H1 (cell line): Measurements from ENCODE around the gene EMP2. TPM values are rescaled to one million over a fixed set of nuclear protein-coding genes. Genes with fewer than 3 reads are reported as not detected.

Experiments used
- ASH2L ChIP-seq: fragments of 200-600, 300-600 bp; sonication (generic); IDR thresholded peaks from one replicate; pipeline ENCODE4 v1.7.1; 2017; ENCODE audit warnings: low read length
- BACH1 ChIP-seq: IDR thresholded peaks from 2 replicates; pipeline ENCODE4 v1.6.1; 2012; ENCODE audit warnings: low read length, improper control_type of control experiment
- EP300 ChIP-seq, 2 experiments: IDR thresholded peaks; 1 replicate in 1 of 2; 2 replicates in 1 of 2; pipeline ENCODE4 v1.6.1; 2011 to 2012; ENCODE audit warnings: low read depth in 2 of 2, low read length in 2 of 2, mild to moderate bottlenecking in 2 of 2, borderline replicate concordance in 1 of 2, inconsistent platforms in 1 of 2, moderate library complexity in 1 of 2
- HDAC2 ChIP-seq, 2 experiments: fragments of 300-600 bp in 1 of 2; sonication (generic) in 1 of 2; IDR thresholded peaks; 2 replicates each; pipeline ENCODE4 v1.6.1; 2011 to 2012; ENCODE audit warnings: low read depth in 2 of 2, low read length in 2 of 2, mild to moderate bottlenecking in 2 of 2, moderate library complexity in 2 of 2, borderline replicate concordance in 1 of 2, inconsistent platforms in 1 of 2
- RAD21 ChIP-seq, 2 experiments: IDR thresholded peaks in 1 of 2; conservative IDR thresholded peaks in 1 of 2; 2 replicates each; pipeline ENCODE4 v1.6.1; 2011; ENCODE audit warnings: low read depth in 2 of 2, low read length in 2 of 2, improper control_type of control experiment in 1 of 2, inconsistent platforms in 1 of 2, mild to moderate bottlenecking in 1 of 2, moderate library complexity in 1 of 2
- SP4 ChIP-seq: IDR thresholded peaks from 2 replicates; pipeline ENCODE4 v1.6.1; 2012; ENCODE audit warnings: low read length, inconsistent platforms
- TEAD4 ChIP-seq: IDR thresholded peaks from 2 replicates; pipeline ENCODE4 v1.6.1; 2012; ENCODE audit warnings: low read depth, low read length, inconsistent platforms, mixed read lengths
- polyA plus RNA-seq, 7 experiments: library from polyadenylated mRNA; depleted of rRNA in 3 of 7; stranded (reverse) in 5 of 7; unstranded in 2 of 7; fragments of >200 nt in 5 of 7; fragments of 200-250 nt in 2 of 7; gene quantifications; 1 replicate in 5 of 7; 2 replicates in 1 of 7; 4 replicates in 1 of 7; pipeline versions ENCODE4 v1.2.1 to v1.2.3, GENCODE V29; 2011 to 2013; ENCODE audit warnings: missing spikeins in 2 of 7, mixed read lengths in 2 of 7
- total RNA-seq: library from RNA; stranded (reverse); fragmentation: NEBNext Ultra II Directional; extraction: Animal tissue kit (Norgen Biotek cat#: 25700); gene quantifications from 2 replicates; pipeline ENCODE4 v1.2.1, GENCODE V29; 2021
- TF ChIP-seq, protein P1 (sequence below): fragments of 300-600 bp; sonication (generic); IDR thresholded peaks from 2 replicates; pipeline ENCODE4 v1.7.1; 2012; ENCODE audit warnings: low read length, moderate library complexity, mild to moderate bottlenecking, inconsistent platforms; ENCODE audit not compliant: insufficient replicate concordance

Gene EMP2
- total and polyA plus RNA-seq, 2 of the 8 experiments (the other 6 are each of a cell fraction or from before 2014, with no cell fraction given), result 22.6 to 23.3 TPM

DNA sequence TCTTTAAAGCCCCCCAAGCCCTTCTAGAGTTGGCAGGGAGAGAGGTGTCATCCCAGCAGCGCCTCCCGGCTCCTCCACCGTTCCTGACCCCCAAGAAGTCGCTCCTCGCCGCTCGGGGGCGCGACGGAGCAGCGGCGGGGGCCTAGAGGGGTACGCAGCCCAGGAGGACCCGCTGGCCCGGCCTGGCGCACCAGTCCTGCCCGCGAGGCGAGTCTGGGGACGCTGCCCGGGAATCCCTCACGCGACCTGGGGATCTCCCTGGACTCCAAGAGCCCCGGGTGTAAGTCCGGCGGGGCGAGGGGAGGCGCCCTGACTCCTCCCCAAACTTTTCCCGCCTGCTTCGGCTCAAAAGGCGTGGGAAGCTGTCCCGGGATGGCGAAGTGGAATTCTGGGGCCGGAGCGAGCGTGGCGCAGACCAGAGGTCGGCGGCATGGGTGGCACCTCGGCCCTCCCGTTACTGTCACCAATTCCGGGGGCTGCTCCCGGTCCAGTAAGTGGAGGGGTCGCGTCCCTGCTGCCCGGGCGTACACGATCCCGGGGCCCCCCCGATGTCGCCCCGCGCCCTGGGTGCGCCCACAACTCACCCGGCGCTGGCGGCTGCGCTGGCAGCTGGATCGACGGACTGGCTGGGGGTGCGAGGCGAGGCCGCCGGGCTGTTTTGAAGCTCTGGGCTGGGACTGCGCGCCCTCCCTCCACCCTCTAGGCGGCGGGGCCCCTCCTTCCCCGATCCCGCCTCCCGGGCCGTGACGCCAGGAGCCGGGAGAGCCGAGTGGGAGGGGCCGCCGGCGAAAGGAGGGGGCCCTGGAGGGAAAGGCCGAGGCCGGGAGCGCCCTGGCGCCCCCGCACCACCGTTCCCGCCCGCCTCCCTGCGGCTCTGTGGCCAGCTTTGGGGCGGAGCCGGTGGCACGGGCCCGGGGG lies at the start of gene EMP2 (continued):
- TF ChIP-seq, protein P1, sequence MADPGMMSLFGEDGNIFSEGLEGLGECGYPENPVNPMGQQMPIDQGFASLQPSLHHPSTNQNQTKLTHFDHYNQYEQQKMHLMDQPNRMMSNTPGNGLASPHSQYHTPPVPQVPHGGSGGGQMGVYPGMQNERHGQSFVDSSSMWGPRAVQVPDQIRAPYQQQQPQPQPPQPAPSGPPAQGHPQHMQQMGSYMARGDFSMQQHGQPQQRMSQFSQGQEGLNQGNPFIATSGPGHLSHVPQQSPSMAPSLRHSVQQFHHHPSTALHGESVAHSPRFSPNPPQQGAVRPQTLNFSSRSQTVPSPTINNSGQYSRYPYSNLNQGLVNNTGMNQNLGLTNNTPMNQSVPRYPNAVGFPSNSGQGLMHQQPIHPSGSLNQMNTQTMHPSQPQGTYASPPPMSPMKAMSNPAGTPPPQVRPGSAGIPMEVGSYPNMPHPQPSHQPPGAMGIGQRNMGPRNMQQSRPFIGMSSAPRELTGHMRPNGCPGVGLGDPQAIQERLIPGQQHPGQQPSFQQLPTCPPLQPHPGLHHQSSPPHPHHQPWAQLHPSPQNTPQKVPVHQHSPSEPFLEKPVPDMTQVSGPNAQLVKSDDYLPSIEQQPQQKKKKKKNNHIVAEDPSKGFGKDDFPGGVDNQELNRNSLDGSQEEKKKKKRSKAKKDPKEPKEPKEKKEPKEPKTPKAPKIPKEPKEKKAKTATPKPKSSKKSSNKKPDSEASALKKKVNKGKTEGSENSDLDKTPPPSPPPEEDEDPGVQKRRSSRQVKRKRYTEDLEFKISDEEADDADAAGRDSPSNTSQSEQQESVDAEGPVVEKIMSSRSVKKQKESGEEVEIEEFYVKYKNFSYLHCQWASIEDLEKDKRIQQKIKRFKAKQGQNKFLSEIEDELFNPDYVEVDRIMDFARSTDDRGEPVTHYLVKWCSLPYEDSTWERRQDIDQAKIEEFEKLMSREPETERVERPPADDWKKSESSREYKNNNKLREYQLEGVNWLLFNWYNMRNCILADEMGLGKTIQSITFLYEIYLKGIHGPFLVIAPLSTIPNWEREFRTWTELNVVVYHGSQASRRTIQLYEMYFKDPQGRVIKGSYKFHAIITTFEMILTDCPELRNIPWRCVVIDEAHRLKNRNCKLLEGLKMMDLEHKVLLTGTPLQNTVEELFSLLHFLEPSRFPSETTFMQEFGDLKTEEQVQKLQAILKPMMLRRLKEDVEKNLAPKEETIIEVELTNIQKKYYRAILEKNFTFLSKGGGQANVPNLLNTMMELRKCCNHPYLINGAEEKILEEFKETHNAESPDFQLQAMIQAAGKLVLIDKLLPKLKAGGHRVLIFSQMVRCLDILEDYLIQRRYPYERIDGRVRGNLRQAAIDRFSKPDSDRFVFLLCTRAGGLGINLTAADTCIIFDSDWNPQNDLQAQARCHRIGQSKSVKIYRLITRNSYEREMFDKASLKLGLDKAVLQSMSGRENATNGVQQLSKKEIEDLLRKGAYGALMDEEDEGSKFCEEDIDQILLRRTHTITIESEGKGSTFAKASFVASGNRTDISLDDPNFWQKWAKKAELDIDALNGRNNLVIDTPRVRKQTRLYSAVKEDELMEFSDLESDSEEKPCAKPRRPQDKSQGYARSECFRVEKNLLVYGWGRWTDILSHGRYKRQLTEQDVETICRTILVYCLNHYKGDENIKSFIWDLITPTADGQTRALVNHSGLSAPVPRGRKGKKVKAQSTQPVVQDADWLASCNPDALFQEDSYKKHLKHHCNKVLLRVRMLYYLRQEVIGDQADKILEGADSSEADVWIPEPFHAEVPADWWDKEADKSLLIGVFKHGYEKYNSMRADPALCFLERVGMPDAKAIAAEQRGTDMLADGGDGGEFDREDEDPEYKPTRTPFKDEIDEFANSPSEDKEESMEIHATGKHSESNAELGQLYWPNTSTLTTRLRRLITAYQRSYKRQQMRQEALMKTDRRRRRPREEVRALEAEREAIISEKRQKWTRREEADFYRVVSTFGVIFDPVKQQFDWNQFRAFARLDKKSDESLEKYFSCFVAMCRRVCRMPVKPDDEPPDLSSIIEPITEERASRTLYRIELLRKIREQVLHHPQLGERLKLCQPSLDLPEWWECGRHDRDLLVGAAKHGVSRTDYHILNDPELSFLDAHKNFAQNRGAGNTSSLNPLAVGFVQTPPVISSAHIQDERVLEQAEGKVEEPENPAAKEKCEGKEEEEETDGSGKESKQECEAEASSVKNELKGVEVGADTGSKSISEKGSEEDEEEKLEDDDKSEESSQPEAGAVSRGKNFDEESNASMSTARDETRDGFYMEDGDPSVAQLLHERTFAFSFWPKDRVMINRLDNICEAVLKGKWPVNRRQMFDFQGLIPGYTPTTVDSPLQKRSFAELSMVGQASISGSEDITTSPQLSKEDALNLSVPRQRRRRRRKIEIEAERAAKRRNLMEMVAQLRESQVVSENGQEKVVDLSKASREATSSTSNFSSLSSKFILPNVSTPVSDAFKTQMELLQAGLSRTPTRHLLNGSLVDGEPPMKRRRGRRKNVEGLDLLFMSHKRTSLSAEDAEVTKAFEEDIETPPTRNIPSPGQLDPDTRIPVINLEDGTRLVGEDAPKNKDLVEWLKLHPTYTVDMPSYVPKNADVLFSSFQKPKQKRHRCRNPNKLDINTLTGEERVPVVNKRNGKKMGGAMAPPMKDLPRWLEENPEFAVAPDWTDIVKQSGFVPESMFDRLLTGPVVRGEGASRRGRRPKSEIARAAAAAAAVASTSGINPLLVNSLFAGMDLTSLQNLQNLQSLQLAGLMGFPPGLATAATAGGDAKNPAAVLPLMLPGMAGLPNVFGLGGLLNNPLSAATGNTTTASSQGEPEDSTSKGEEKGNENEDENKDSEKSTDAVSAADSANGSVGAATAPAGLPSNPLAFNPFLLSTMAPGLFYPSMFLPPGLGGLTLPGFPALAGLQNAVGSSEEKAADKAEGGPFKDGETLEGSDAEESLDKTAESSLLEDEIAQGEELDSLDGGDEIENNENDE, result no peak
- TF ChIP-seq TEAD4 (no peak; the same call in 1 of the 2 replicates), BACH1 (peak; percentile 8; the same call in 1 of the 2 replicates), HDAC2 (IDR thresholded peaks at IDR 0.05; ENCODE audit: borderline replicate concordance in 1 of 2, low read depth in 2 of 2, low read length in 2 of 2) (peak in 1 of 2 experiments; percentile 62; a peak in 1 of 4 replicates), RAD21 (IDR thresholded peaks at IDR 0.05 in 1 of 2, conservative IDR thresholded peaks at IDR 0.05 in 1 of 2; ENCODE audit: low read depth in 2 of 2, low read length in 2 of 2) (peak; percentile 63 to 75), ASH2L (peak; percentile 62), EP300 (IDR thresholded peaks at IDR 0.05; ENCODE audit: borderline replicate concordance in 1 of 2, low read depth in 2 of 2, low read length in 2 of 2) (0 out of 3 replicates have a peak, but pooled peaks of 1 of the 2 experiments have one; percentile 49), SP4 (0 out of 2 replicates have a peak, but pooled peaks have one; percentile 14)
